Thoracic aorta (tissue), 2 donors: Measurements from ENCODE around the gene SERPINB2. TPM values are rescaled to one million over a fixed set of nuclear protein-coding genes. Genes with fewer than 3 reads are reported as not detected.

Source experiments
- ATAC-seq: fragments of 150-250 bp; one replicate; pipeline ENCODE4 v1.8.0; 2017; ENCODE audit warnings: low read depth; ENCODE audit not compliant: insufficient number of reproducible peaks, low FRiP score
- DNase-seq: peaks from one replicate; pipeline ENCODE4 v3.0.0-alpha.2; 2020; ENCODE audit warnings: low spot score
- H3K27ac ChIP-seq, 2 donors: fragments of 200-600 bp; sonication (generic); 1 replicate in 1 of 2; 2 replicates in 1 of 2; pipeline ENCODE4 v1.5.1; 2016; ENCODE audit warnings: mild to moderate bottlenecking in 2 of 2, moderate library complexity in 2 of 2
- H3K27me3 ChIP-seq: fragments of 200-600 bp; sonication (generic); replicated peaks from 2 replicates; pipeline ENCODE4 v1.6.0; 2016; ENCODE audit warnings: mild to moderate bottlenecking; ENCODE audit not compliant: insufficient read depth
- H3K36me3 ChIP-seq: fragments of 200-600 bp; sonication (generic); one replicate; pipeline ENCODE4 v1.5.1; 2016
- H3K4me1 ChIP-seq, 2 donors: fragments of 200-600 bp; sonication (generic); 1 replicate in 1 of 2; 2 replicates in 1 of 2; pipeline versions ENCODE4 v1.5.1 to v1.6.0; 2016; ENCODE audit warnings: low read depth in 2 of 2, mild to moderate bottlenecking in 1 of 2; ENCODE audit not compliant: control insufficient read depth in 1 of 2
- H3K4me3 ChIP-seq: fragments of 200-600 bp; sonication (generic); 2 replicates; pipeline ENCODE4 v1.5.1; 2016; ENCODE audit warnings: mild to moderate bottlenecking
- H3K9me3 ChIP-seq: fragments of 200-600 bp; sonication (generic); 2 replicates; pipeline ENCODE4 v1.5.1; 2016
- CTCF ChIP-seq: fragments of 200-600 bp; sonication (generic); IDR thresholded peaks from one replicate; pipeline ENCODE4 v1.5.1; 2019; ENCODE audit warnings: antibody characterized with exemption
- total RNA-seq, 2 donors: library from RNA; depleted of rRNA; stranded (reverse); fragments of >200 nt; gene quantifications; one replicate each; pipeline versions ENCODE4 v1.1.0 to v1.2.3, GENCODE V29; 2016

The SERPINB2 gene
- total RNA-seq, 2 donors from 2014 or later, result 9.3 TPM; not detected in 1

DNA sequence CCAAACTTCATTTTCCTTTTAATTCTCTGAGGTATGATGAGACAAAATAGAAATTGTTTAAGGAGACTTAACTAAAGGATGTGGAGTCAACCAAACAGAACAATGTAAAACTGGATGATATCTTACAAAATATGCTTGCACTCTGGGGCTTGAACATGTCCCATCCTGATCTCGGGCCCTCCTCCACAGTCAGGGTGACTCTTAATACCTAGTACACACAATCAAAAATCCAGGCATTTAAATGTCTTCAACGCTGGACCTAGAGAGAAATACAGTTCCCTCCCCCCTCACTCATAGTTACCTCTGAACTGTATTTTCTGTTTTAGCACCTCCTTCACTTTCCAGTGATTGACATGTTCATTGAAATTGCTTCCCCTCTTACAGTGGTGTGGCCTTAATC is 36.9 kb upstream of the SERPINB2 start:
- Histone ChIP-seq H3K4me1 (no peaks in the 10 kb centered on the region), H3K27ac (no peak overlapping the region), H3K27me3 (no peaks in the 10 kb centered on the region), H3K4me3 (no peak overlapping the region), H3K36me3 (no peaks in the 10 kb centered on the region), H3K9me3 (no peaks in the 10 kb centered on the region)
- no peak for DNase-seq
- TF ChIP-seq CTCF, result no peak
- no peak for ATAC-seq

GRCh38 chr18:63858456-63858855 is 29.0 kb upstream of the SERPINB2 start:
- Histone ChIP-seq H3K4me3 (no peak overlapping the region), H3K4me1 (no peaks in the 10 kb centered on the region), H3K27ac (no peak overlapping the region), H3K9me3 (no peaks in the 10 kb centered on the region), H3K36me3 (no peaks in the 10 kb centered on the region), H3K27me3 (no peaks in the 10 kb centered on the region)
- ATAC-seq, result no peak
- no peak for DNase-seq
- TF ChIP-seq CTCF, result no peak

DNA sequence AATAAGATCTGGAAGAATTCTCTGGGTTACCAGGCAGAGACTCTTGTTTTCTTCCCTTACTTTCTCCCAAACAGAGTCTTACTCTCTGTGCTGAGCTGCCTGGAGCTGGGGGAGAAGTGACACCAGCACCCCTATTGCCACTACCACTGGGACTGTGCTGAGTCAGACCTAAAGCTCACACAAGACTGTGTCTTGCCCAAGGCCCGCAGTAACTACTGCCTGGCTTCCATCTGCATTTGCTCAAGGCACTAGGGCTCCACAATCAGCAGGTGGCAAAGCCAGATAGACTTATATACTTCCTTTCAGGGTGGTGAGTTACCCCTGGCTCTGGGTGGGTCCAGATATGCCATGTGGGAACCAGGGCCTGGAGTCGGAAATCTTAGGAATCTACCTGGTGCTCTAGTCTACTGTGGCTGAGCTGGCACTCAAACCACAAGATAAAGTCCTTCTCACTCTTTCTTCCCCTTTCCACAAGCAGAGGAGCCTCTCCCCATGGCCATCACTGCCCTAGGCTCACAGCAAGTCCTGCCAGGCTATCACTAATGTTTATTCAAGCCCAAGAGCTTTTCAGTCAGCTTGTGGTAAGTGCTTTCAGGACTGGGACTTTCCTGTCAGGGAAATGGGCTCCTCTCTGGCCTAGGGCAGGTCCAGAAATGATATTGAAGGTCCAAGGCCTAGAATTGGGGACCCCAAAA is 27.6 kb upstream of the SERPINB2 start:
- H3K9me3 ChIP-seq, result no peaks in the 10 kb centered on the region
- no peaks in the 10 kb centered on the region for H3K36me3 ChIP-seq
- no peaks in the 10 kb centered on the region for H3K27me3 ChIP-seq
- DNase-seq, result no peak
- no peaks in the 10 kb centered on the region for H3K4me1 ChIP-seq
- no peak for TF ChIP-seq CTCF
- no peak overlapping the region for H3K4me3 ChIP-seq
- no peak for ATAC-seq
- no peak overlapping the region for H3K27ac ChIP-seq

DNA sequence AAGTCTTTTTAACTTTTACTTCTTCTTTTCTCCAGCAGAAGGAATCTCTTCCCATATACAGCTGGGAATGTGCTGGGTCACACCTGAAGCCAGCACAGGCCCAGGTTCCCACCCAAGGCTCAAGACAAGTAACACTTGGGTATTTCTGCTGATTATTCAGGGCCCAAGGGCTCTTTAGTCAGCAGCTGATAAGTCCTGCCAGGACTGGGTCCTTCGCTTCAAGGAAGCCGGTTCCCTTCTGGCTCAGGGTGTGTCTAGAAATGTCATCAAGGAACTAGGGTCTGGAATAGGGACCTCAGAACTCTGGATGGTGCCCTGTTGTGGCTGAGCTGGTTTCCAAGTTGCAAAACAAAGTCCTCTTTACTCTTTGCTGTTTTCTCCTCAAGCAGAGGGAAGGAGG is 27.0 kb upstream of the SERPINB2 start:
- Histone ChIP-seq H3K4me3 (no peak overlapping the region), H3K27me3 (no peaks in the 10 kb centered on the region), H3K36me3 (no peaks in the 10 kb centered on the region), H3K4me1 (no peaks in the 10 kb centered on the region), H3K9me3 (no peaks in the 10 kb centered on the region), H3K27ac (no peak overlapping the region)
- ATAC-seq, result no peak
- TF ChIP-seq CTCF, result no peak
- DNase-seq, result no peak

GRCh38 chr18:63867368-63868125 is 20.0 kb upstream of the SERPINB2 start:
- no peaks in the 10 kb centered on the region for H3K4me1 ChIP-seq
- H3K36me3 ChIP-seq, result no peaks in the 10 kb centered on the region
- no peak for TF ChIP-seq CTCF
- ATAC-seq (no peak), DNase-seq (no peak)
- no peak overlapping the region for H3K27ac ChIP-seq
- no peaks in the 10 kb centered on the region for H3K27me3 ChIP-seq
- H3K9me3 ChIP-seq, result no peaks in the 10 kb centered on the region
- H3K4me3 ChIP-seq, result no peak overlapping the region
